Midbrain (tissue), 1 donor: ENCODE results near the gene KMT2E.

Experiments used
- DNase-seq: peaks from one replicate; lab custom pipeline; 2025; lab: John Stamatoyannopoulos, UW

KMT2E gene

DNA sequence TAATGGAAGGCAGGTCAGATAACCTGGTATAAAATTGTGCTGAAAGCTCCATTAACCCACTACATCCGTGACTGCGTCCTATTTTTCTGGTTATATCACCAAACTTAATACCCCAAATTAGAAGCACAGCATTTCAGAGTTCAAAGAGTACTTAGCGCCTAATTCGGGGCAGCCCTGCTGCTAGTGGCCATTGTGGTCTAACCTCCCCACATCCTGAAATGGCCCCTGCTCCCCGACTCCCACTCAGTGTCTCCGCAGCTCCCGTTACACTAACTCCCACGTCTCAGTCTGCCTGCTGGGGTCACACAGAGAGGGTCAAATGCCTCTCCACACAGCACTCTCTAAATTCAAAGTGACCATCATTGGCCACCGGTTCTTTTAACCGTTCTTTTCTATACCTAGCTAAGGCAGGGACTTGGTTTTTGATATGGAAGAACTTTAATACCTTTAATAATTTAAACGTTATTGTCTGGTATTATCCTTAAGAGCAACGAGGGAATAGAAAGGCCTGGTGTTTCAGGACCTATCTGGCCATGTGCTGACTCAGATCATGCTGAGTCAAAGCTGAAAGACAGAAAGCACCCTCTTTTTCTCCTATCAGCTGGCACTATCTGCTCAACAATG lies 117.1 kb downstream of the KMT2E start:
- DNase-seq = no peak

DNA sequence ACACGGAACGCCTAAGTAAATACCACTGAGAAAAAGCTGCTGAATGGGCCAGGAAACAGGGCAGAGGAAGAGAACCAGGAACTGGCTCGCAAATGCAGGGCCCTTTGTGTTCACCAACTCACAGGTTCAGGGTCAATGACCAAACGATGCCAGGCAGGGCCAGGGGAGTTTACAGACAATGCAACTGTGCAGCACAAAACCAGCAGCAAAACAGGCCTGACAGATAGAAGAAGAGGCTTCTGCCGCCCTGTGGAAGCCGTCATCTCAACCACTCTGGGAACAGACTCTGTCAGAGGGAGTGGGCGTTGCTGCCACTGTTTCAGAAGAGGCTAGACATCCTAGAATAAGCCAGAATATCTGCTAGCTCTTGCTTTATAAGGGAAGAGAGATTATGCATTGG lies 117.9 kb downstream of the KMT2E start:
- no peak for DNase-seq

DNA sequence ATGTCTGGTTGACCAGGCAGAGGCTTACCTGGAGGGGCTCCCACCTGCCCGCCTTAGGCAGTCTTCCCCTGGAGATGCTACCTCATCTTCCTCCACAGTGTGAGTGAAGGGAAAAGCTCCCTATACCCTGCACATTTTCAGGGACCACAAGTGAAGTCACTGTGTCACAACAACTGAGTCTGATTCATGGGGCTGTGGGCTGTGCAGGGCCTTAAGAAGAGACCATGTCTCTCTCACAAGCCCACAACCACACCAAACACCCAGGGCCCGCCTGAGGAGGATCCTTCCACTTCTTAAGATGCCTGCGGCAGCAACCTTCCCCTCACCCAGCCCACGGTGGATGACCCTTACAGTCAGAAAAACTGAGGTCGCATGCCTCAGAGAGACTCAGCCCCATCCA lies 118.3 kb downstream of the KMT2E start:
- DNase-seq = no peak

DNA sequence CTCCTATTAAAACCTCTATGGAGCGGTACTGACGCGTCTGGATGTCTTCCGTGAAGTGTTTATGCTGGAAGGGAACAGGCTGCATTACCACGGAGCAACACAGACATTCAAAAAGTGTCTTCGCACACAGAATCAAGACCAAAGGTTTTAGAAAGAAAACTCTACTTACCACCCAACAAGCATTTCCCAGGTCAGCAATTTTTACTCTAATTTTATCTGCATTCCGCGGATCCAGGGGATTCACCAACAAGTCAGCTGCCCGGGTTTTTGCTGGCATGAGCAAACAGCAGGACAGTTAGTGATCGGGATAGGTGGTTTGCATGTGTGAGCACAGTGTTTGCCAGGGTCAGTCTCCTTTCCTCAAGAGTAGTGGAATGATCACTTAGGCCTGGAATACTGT lies 118.8 kb downstream of the KMT2E start:
- DNase-seq = no peak

DNA sequence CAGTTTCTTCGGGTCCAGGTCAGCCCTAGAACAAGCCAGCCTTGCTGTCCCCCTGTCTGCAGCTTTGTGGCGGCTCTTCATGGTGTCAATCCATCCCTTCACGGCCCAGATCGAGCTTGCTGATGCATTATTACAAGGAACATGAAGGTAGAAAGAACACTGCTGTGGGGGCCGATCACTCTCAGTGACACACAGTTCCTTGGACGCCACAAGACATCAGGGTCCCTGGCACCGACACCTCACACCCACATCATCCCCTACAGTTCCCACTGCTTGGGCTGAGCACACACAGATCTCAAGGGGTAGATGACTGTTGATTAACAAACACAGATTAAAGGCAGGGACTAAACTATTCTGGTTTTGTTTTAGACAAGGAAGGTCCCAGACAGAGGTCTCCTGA lies 119.4 kb downstream of the KMT2E start:
- DNase-seq = no peak

DNA sequence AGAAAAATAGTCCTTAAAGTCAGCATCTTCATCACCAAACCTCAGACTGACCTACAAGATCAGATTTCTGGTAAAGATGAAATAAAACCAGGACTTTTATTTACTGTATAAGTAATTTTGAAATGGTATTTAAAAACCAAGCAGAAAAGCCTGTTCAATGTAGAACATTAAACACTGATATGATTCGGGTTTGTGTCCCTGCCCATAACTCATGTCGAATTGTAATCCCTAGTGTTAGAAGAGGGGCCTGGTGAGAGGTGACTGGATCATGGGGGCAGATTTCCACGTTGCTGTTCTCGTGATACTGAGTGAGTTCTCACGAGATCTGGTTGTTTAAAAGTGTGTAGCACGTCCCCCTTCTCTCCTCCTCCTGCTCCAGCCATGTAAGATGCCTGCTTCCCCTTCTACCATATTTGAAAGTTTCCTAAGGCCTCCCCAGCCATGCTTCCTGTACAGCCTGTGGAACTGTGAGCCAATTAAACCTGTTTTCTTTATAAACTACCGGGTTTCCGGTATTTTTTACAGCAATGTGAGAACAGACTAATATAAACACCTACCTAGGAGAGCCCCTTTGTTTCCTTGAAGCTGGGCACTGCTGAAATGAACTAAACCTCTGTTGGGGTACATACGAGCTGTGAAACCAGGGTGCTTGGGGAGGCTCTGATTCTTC lies 120.1 kb downstream of the KMT2E start:
- DNase-seq = no peak

DNA sequence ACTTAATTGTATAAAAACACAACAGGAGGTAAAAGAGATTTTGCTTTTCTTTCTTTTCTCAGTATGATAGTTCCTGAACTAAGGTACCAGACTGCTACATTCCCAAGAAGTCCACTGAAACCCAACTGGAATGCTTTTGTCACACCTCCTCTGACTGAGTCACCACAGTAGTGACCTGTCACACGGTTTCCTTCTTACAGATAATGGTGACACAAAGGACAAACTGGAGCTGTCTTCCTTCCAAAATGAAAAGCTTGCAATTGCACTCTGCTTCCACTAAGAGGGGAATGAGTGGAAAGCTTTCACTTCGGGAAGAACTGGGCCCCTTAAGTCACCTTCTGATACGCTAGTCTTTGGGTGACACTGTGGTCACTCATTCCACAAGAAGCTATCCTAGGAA lies 122.2 kb downstream of the KMT2E start:
- DNase-seq = no peak

DNA sequence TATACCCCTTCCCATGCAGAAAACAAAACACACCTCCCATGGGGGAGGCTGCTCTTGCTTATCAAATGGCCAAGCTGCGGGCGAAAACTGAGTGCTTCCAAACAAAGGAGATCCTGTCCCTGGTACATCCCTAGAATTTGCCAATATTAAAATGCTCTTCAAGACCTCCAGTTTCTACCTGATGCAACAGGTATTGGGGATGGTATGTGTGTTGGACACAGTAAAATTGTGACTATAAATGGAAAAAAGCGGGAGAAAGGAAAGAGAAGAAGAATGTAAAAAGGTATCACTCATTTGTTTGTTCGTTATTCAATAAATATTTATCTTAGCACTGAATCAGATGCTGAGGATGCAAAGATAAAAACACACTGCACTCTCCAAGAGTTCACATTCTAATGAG lies 123.9 kb downstream of the KMT2E start:
- no peak for DNase-seq

DNA sequence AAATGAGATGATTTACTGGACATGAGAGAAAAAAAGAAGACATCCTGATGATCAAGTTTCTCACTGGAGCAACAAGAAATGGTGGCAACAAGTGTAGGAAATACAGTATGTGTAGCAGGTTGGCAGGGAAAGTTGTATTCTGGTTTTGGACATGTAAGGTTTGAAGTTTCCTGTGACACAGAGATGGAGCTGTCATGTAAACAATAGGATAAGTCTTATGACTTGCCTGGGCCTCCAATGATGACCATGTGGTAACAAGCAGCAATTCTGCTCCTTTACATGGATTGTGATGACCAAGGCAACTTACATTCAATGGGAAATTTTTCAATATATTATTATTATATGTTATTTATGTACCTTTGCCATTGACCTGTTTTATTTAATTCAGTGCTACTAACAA lies 125.4 kb downstream of the KMT2E start:
- DNase-seq = no peak

DNA sequence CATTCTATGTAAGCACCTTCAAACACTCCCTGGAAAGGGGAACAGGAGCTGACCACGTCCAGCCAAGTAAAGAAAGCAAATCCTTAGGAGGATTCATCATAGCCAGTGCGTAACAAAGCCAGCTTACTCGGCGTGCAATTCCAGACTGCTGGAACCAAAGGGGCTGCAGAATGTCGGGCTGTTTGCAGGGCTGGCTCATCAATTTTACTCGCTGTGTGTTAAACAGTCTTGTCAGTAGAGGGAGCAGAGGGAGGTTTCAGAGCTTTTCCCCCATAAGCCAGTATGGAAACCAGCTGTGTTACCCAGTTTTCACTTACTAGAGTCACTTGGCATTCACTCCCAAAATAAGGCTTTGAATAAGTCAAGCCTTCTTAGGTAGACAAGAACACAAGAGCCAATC lies 127.1 kb downstream of the KMT2E start:
- DNase-seq = peak; percentile 28

DNA sequence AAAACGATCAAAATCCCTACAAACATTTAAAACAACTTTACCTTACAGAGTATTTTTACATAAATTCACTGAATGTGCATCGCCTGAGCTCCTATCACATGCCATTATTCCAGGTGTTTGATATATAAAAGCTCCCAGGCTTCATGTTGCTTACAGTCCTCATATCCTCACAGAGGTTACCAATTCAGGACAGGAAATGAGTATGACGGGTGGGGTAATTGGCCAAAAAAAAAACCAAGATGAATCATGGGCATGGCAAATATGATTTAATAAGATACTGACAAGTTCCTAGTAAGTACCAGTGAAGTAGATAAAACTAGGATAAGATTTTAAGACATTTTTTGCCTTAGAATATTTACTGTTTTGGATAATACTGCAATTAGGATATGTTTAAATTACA lies 135.8 kb downstream of the KMT2E start:
- no peak for DNase-seq

DNA sequence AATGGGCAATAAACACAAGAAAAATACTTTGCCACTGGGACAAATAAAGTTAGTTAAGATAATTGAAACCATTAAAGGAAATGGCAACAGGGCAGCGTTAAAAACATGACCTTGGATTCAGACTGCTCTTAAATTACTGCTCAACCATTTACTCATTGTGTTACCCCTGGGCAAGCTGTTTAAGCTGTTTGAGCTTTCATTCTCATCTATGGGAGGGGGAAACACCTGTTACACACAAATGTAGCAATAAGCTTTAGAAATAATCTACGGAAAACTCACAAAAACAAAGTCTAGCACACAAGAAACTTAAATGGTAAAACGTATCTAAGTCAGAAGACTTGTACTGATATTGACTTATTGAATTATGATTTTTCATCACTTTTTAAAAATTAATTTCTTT lies 137.1 kb downstream of the KMT2E start:
- no peak for DNase-seq

DNA sequence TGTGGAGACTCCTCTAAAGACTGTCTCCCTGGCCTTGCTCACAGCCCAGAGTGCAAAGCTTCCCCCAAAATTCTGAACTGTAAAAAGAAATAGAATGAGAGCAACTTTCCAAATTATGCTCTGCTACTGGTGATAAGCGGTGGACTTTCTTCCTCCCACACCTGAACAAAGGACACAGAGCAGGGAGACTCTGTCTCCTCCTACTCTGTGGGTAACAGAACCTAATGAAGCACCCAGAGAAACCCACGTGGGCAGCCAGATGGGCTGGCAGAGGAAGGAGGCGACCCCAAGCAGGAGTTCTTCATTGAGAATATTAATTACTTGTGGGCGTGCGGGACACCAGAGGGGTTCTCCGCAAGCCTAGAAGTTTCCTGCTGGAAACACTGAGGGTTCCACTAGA lies 139.5 kb downstream of the KMT2E start:
- no peak for DNase-seq

DNA sequence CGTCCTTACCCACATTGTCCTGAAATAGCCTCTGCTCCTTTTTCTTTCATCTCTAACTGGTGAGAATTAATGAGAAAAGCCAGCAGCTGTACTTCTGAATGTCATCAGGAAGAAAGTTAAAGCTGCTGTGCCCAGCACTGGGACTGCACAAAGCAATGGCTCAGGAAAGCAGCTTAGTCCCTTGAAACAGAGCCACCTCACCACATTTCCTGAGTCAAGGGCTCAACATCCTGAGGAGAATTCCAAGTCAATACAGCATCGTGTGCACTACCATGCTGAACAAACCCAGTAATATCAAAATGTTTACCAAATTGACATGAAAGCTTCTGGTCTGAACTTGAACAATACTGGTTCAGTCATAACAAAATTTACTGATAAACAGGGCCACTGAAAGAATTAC lies 140.1 kb downstream of the KMT2E start:
- DNase-seq = no peak

DNA sequence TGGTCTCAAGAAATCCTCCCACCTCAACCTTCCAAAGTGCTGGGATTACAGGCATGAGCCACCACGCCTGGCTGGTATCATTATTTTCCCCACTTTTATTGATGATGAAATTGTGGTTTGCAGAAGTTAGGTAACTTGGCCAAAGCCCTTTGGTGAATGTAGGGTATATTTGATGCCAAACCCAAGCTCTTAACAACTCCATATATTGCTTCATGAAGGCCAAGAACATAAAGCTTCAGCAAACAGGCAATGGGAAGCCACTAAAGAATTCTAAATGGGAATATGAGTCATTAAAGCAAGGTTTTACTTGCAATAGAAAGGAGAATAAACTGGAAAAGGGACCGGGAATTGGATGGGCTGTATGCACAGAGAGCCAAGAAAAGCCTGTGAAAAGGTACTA lies 142.7 kb downstream of the KMT2E start:
- DNase-seq = no peak

DNA sequence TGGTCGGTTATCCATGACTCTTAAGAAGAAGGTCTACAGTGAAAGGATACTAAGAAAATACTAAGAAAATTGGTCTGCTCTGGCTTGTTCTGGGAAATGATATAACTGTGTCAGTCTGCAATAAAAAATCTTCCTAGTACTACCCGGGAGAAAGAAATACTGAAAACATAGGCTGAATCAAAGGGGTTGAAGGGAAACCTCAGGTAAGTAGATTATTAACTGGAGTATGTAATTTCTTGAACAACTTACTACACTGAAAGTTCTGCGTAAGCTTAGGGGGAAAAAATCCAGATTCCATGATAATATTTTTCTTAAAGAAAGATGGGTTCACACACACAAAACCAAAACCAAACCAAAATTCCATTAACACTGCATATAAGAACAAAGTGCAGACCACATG lies 143.3 kb downstream of the KMT2E start:
- no peak for DNase-seq

DNA sequence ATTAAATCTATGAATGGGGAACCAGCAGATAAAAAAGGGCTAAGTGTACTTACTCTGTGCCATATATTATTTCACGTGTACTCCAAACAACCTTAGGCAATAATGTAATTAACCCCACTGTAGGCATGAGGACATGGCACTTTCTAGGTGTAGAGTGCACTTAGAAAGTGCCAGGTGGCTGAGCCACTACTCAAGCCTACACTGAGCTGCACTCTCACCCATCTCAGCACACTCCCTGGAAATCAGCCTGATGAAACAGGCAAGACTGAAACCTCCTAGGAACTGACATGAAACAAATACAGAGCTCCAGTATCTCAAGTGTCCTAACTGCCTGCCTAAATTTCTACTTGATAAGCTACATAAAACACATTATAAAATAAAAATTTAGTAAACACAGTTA lies 147.4 kb downstream of the KMT2E start:
- no peak for DNase-seq
